HG03135 (cell line): ENCODE measurements around the gene PLEKHA6.

Experiments
- ATAC-seq: cut with Tn5 transposase; IDR thresholded peaks from one replicate; pipeline ENCODE4 v1.9.1; 2021; ENCODE audit warnings: mild to moderate bottlenecking, moderate library complexity; ENCODE audit not compliant: unreplicated experiment

Gene PLEKHA6

DNA sequence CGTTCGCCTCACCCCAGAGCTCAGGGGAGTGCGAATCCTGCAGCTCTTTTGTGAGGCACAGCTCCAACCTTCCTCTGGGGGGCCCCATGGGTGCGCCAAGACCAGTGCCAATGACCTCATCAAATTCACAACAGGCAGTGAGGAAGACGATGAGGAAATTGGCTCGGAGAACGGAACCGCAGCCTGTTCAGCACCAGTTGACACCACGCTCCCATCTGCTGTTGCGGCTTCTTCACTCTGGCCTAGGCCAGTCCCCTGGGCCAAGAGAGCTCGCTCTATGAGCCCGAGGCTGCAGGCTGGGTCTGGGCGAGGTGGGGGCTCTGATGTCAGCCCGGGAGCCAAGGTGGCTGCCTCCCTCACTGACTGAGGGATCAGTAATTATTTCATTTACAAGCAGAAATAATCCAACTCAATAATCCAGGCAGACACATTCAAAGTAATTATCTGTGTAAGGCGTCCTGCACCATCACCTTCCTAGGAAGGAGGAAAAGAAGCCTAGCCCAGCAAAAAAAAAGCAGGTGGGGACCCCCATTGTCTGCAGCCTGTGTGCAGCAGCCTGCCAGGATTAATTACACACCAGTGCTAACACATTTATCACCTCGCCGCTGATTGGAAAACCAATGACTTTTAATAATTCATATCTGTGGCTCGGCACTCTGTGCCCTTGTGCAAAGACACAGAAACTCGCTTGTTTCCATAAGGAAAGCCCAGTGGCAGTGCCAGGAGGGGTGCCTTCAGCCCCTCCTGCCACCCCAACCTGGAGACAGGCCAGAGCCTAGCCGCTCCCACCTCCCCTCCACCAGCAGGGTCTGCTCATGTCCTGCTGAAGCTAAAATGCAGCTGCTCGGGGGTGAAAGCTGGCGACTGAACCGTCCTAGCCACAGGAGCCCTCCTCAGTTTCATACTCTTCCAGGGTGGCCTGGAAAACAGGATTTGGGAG is 1.9 kb downstream of the PLEKHA6 start:
- ATAC-seq: no peak

DNA sequence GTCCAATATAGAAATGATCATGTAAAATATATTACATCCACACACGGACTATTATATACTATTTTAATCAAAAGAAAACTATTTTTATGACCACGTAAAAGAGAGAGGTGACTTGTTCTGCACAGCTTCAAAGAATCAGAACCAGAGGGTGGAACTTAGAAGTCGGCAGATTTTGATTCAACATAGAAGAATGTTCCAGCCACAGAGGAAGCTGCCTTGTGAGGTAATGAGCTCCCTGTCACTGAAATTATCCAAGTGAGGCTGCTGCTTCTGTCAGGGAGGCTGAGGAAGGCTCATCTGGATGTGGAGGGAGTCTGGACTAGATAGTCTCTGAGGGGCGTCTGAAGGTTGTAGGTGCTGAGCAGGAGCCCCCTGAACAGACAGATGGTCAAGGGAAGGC is 2.7 kb downstream of the PLEKHA6 start:
- ATAC-seq: no peak

DNA sequence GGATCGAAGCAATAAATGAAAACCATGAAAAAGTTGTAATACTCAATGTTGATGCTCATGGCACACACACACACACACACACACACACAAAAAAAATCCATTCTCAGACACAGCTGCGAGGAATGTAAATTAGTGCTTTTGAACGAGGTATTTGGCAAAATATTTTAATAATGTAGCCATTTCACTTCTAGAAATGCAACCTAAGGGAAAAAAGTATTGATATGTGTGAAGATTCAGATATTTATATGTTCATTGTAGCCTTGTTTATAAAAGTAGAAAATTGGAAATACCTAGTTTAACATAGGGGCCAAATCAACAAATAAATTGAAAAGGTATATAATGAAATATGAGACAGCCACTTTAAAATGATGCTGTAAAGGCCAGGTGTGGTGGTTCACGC is 3.8 kb downstream of the PLEKHA6 start:
- ATAC-seq: no peak

- no peak for ATAC-seq
Measured at GRCh38 chr1:204354579-204354978, 5.2 kb downstream of the PLEKHA6 start.

- no peak for ATAC-seq
Measured at GRCh38 chr1:204353213-204353910, 6.4 kb downstream of the PLEKHA6 start.

- no peak for ATAC-seq
Measured at GRCh38 chr1:204350857-204351573, 8.7 kb downstream of the PLEKHA6 start.

- ATAC-seq: no peak
Measured at GRCh38 chr1:204350312-204350711, 9.4 kb downstream of the PLEKHA6 start.

DNA sequence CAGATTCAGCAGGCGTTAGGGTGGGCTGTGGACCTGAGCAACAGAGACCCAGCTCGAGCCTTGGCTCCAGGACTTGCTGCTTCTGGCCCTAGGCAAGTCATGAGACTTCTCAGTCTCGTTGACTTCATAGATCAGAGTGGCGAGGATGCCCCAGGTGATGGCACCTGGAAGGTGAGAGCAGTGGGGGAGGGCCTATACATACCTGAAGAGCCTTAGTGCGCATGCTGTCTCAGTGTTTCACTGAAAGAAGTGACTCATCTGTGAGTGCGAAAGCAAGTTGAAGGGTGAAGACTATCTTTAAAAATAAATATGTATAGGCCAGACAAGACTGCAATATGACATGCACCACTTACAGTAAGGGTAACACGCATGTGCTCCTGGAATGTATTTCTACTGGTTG is 10.1 kb downstream of the PLEKHA6 start:
- ATAC-seq: no peak

GRCh38 chr1:204348722-204349121 is 11.0 kb downstream of the PLEKHA6 start:
- no peak for ATAC-seq

- ATAC-seq: no peak
Measured at GRCh38 chr1:204348242-204348641, 11.5 kb downstream of the PLEKHA6 start.

- ATAC-seq: no peak
Measured at GRCh38 chr1:204345941-204346645, 13.6 kb downstream of the PLEKHA6 start.

DNA sequence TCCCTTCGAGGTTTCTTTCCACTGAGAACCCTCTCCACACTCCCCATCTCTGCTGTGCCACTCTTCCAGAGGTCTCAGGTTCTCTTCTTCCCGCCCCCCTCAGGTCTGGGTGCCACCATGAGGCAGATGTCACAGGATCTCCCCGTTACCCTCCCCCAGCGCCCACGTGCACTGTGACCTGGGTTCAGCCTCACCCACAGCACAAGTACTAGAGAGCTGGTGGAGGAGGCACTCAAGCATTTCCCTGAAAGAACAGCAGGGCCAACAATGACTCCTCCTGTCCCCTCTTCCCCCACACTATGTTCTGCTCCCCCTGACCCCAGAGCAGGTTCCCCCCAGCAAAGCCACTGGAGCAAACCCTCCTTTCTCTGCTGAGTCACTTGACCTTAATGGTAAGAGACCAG is 14.3 kb downstream of the PLEKHA6 start:
- ATAC-seq: no peak

DNA sequence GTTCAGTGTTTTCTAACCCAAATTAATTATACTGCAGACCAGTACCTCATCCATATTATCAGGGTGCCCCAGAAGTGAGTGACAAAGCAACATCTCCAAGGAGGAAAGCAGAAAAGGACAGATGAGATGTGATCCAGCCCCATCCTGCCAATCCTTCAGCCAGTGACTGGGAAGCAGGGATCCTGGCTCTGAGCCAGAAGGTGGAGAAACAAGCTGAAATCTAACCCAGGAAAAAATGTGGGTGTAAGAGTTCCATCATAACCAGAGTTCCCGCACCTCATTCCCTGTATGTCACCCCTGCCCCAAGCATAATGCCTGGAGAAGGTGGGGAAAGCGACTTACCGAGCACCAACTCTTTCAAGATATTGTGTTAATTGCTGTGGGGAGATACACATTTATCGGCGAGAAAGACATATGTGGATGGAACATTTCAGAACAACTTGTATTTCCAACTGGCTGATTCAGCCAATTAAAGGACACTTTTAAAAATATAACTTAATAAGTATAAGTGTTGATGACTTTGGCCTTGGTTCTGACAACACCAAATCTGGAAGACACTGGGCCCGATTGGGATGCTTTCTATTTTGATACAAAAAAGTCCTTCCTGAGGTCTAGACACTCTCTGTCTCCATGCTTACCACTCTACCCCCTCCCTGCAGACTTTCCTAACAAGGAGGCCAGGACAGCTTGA is 14.9 kb downstream of the PLEKHA6 start:
- ATAC-seq: no peak

DNA sequence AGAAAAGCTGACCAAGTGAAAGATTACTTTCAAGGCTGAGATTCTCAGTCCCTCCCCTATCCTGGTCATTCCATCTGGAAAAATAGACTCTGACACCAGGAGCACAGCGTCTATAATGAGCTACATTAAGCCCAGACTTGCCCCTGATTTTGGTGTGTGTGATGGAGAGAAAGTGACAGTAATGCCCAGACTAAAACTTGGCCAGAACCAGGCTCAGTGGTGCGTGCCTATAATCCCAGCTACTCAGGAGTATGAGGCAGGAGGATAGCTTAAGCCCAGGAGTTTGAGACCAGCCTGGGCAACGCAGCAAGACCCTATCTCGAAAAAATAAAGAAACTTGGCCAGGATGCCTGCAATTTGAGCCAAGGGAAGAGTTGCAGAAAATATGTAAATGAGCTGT is 15.9 kb downstream of the PLEKHA6 start:
- no peak for ATAC-seq

DNA sequence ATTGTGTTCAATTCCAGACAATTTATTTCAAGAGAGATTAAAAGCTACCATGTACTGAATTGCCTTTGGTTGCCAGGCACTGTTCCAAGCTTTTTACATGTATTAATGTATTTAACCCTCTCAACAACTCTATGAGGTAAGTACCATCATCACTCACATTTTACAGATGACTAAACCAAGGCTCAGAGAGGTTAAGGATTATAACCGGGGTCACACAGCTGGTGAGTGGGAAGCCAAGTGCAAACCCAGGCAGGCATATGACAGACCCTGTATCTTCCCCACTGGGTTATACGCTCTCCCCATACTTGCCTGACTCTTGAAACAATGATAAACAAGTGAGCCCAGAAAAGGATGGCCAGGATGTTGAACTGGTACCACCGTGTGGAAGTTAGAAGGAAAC is 16.5 kb downstream of the PLEKHA6 start:
- ATAC-seq: no peak

DNA sequence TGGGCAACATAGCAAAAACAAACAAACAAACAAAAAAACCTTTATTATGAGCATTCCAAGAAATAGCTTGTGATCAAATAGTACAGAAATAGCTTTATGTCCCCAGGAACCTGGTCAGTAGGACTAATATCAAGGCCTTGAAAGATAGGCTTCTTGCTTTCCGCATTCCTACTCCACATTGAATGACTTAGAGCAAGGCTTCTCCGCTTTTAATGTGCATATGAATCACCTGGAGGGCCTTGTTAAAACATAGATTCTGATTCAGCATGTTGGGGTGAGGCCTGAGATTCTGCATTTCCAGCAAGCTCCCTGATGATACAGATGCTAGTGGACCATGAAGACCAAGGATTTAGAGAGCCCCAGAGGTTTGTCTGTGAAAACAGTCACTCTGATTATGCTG is 17.4 kb downstream of the PLEKHA6 start:
- ATAC-seq: no peak

DNA sequence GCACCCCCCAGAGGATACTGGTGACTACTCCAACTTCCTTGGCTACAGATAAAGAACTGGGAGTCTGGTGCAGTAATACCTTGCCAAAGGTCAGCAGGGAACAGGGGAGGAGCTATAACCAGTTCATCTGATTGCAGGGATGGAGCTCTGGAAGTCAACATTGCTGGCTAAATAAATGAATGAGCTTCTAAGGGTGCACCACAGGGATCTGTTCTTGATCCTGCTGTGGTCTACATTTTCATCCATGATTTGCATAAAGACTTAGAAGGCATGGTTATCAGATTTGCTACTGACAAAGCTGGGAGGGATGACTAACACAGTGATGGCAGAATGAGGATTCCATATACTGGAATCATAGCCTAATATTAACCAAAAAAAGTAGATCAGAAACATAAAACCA is 18.3 kb downstream of the PLEKHA6 start:
- no peak for ATAC-seq

DNA sequence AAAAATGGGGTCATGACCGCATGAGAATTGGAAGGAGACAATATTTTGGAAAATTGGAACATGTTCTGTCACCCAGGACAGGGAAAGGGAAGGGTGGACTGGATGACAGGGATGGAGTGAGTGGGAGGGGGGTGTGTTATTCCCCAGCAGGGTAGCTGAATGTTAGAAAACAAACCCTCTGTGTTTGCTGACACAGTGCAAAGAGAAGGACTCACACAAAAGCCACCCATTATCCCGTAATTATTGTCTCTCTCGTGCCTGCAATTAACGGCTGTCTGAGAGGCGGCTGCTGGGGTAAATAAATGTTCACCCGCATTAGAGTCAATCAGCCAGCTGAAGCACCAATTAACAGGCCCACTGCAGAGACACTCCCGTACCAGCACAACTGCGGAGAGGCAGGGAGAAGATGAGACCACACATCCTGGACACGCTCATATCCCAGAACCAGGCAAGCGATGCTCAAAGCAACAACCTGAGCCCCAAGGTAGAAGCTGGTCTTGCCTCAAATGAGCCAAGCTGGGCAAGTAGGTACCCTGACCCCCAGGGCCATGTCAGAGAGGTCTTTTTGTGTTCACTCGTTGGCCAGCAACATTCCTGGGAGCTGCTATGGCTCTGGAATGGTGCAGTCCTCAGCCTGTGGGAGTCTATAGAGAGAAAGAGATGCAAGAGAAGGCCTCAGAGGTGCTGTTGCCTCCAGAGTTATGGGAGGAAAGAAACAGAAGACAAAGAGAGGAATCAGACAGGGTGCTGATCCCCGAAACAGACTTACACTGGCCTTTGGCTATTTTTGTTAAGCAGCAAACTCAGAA is 19.4 kb downstream of the PLEKHA6 start:
- no peak for ATAC-seq

DNA sequence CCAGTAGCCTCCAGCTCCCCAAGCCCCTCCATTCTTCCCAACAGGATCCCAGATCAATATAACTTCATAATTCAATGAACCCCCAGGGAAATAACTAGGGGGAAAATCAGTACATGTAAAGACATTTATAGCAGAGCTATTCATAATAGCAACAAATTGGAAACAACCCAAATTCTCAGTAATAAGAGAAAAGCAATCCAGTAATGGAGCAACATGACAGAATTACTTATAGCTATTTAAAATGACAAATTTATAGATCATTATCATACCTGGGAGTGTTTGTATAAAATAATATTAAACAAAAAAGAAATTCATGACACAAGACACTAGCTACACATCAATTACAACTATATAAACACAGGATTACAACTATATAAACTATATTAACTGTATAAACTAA is 20.2 kb downstream of the PLEKHA6 start:
- no peak for ATAC-seq

DNA sequence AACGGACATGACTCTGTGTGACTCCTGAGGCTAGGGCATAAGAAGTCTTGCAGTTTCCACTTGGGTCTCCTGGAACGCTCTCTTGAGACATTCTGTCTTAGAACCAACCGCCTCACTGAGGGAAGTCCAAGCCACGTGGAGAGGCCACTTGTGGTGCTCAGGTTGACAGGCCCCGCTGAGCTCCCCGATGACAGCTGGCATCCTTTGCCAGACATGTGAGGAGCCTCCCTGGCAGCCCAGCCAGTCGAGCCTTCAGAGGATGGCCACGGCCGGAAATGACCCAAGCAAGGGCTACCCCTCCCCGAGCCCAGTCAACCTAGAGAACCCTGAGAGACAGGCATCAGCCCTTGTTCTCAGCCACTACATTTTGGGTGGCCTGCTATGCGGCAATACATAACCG is 20.7 kb downstream of the PLEKHA6 start:
- no peak for ATAC-seq
